GM20431 (cell line): ENCODE results near the gene GAS6.

Experiments
- in situ Hi-C: fragments of 300-500 bp; cut with MseI, MboI; formaldehyde crosslinking; loops from one replicate; pipeline ENCODE4 v1.15.0; 2020; ENCODE audit warnings: low sequenced_read_pairs; ENCODE audit not compliant: unreplicated experiment

GAS6 gene

GRCh38 chr13:113854238-113855011 is 9.5 kb downstream of the GAS6 start:
- in situ Hi-C loops: no loop called here

GRCh38 chr13:113853518-113854237 is 10.2 kb downstream of the GAS6 start:
- in situ Hi-C loops: no loop called here

- in situ Hi-C loops: no loop called here
These were observed 11.0 kb downstream of the GAS6 start for GRCh38 chr13:113852536-113853517.

- in situ Hi-C loops: no loop called here
These were observed 11.9 kb downstream of the GAS6 start for GRCh38 chr13:113851826-113852535.

GRCh38 chr13:113851480-113851803 is 12.4 kb downstream of the GAS6 start:
- in situ Hi-C loops: no loop called here

- in situ Hi-C loops: no loop called here
These were observed 13.0 kb downstream of the GAS6 start for GRCh38 chr13:113850722-113851479.

- in situ Hi-C loops: no loop called here
These were observed 13.7 kb downstream of the GAS6 start for GRCh38 chr13:113849981-113850721.

GRCh38 chr13:113849546-113849945 is 14.3 kb downstream of the GAS6 start:
- in situ Hi-C loops: no loop called here

- in situ Hi-C loops: no loop called here
These were observed 15.2 kb downstream of the GAS6 start for GRCh38 chr13:113848431-113849260.

GRCh38 chr13:113848020-113848419 is 15.9 kb downstream of the GAS6 start:
- in situ Hi-C loops: no loop called here

- in situ Hi-C loops: no loop called here
These were observed 17.1 kb downstream of the GAS6 start for GRCh38 chr13:113846636-113847318.

GRCh38 chr13:113845723-113846635 is 17.9 kb downstream of the GAS6 start:
- in situ Hi-C loops: no loop called here

- in situ Hi-C loops: no loop called here
These were observed 18.8 kb downstream of the GAS6 start for GRCh38 chr13:113845055-113845454.

GRCh38 chr13:113843864-113844556 is 19.9 kb downstream of the GAS6 start:
- in situ Hi-C loops: no loop called here

GRCh38 chr13:113843063-113843654 is 20.7 kb downstream of the GAS6 start:
- in situ Hi-C loops: no loop called here
